Measurements from ENCODE around the gene KIF2A. TPM values are rescaled to one million over a fixed set of nuclear protein-coding genes. Genes with fewer than 3 reads are reported as not detected.

KIF2A gene
- total RNA-seq, 1 experiment from 2014 or later: 42.9 TPM

GRCh38 chr5:62315376-62316175 is 9.6 kb downstream of the KIF2A start:
- no peak overlapping the region for H3K9ac ChIP-seq (ENCODE audit: low read length)
- no peaks in the 10 kb centered on the region for H3K4me1 ChIP-seq (ENCODE audit: control insufficient read depth in 1 of 2, insufficient read depth in 2 of 2, low read length in 2 of 2)
- no peak overlapping the region for H3K27ac ChIP-seq (ENCODE audit: low read depth, low read length)
- no TSS peak for BruUV-seq (replicated peaks)
- H4K20me1 ChIP-seq (ENCODE audit: insufficient read depth): peaks cover 7% of the 10 kb centered on the region; the same call in 1 of the 2 replicates
- H3K79me2 ChIP-seq (ENCODE audit: insufficient read depth, low read length): peaks cover 95% of the 10 kb centered on the region
- TF ChIP-seq ZNF274 (IDR thresholded peaks at IDR 0.05; ENCODE audit: low read depth, low read length): no peak
- TF ChIP-seq RAD21 (IDR thresholded peaks at IDR 0.05; ENCODE audit: low read depth): no peak
- no peak for TF ChIP-seq EZH2phosphoT487 (IDR thresholded peaks at IDR 0.05; ENCODE audit: borderline replicate concordance)
- TF ChIP-seq CTCF (IDR thresholded peaks at IDR 0.05 in 2 of 3, conservative IDR thresholded peaks at IDR 0.05 in 1 of 3; ENCODE audit: borderline replicate concordance in 1 of 3, insufficient read depth in 1 of 3, low read depth in 2 of 3, low read length in 2 of 3): no peak
- TF ChIP-seq YY1 (IDR thresholded peaks at IDR 0.05; ENCODE audit: extremely low read depth, insufficient replicate concordance, low read depth, low read length): no peak
- TF ChIP-seq ZFX (IDR thresholded peaks at IDR 0.05): no peak
- POLR2A ChIA-PET: no interaction called here
- no peak overlapping the region for H3K4me2 ChIP-seq (ENCODE audit: low read length)
- no peaks in the 10 kb centered on the region for H3K27me3 ChIP-seq (ENCODE audit: insufficient read depth, low read length)
- no peak for DNase-seq (ENCODE audit: low read depth, low spot score)
- no peaks in the 10 kb centered on the region for H3K9me2 ChIP-seq (ENCODE audit: insufficient read depth)
- H3K4me3 ChIP-seq (replicated peaks in 1 of 2; ENCODE audit: low read depth in 1 of 2, low read length in 2 of 2): no peak overlapping the region
- H3K9me3 ChIP-seq (ENCODE audit: control insufficient read depth in 1 of 2, insufficient read depth in 1 of 2, low read depth in 1 of 2, low read length in 2 of 2): no peaks in the 10 kb centered on the region
- no peaks in the 10 kb centered on the region for H3K36me3 ChIP-seq (ENCODE audit: control insufficient read depth in 1 of 2, insufficient read depth in 2 of 2, low read length in 2 of 2)
- intact Hi-C loops (cut with micrococcal nuclease): no loop called here
- RAD21 ChIA-PET (ENCODE audit: low non-redundant PET in 1 of 2, low total read pairs in 2 of 2, uncharacterized antibody in 2 of 2, unreplicated experiment in 2 of 2): no interaction called here
- CTCF ChIA-PET: no interaction called here
- no peak for ATAC-seq
- H2AFZ ChIP-seq (ENCODE audit: low read depth, low read length, poor library complexity, severe bottlenecking): no peak overlapping the region

- TF ChIP-seq EZH2 (IDR thresholded peaks at IDR 0.05) (no peak), RAD21 (IDR thresholded peaks at IDR 0.05; ENCODE audit: low read depth) (no peak), JUND (IDR thresholded peaks at IDR 0.05) (no peak), EGR1 (IDR thresholded peaks at IDR 0.05; ENCODE audit: low read depth) (no peak), POLR2AphosphoS5 (IDR thresholded peaks at IDR 0.05; ENCODE audit: low read depth, low read length) (no peak), ZFX (IDR thresholded peaks at IDR 0.05) (no peak), CEBPB (IDR thresholded peaks at IDR 0.05; ENCODE audit: low read depth) (no peak)
- no peak overlapping the region for H3K4me3 ChIP-seq (replicated peaks in 1 of 2; ENCODE audit: low read depth in 1 of 2, low read length in 2 of 2)
- peaks cover 95% of the 10 kb centered on the region for H3K79me2 ChIP-seq (ENCODE audit: insufficient read depth, low read length)
- no peaks in the 10 kb centered on the region for H3K27me3 ChIP-seq (ENCODE audit: insufficient read depth, low read length)
- no peak for DNase-seq (ENCODE audit: low read depth, low spot score)
- H3K4me1 ChIP-seq (ENCODE audit: control insufficient read depth in 1 of 2, insufficient read depth in 2 of 2, low read length in 2 of 2): no peaks in the 10 kb centered on the region
- ATAC-seq: no peak
- H3K36me3 ChIP-seq (ENCODE audit: control insufficient read depth in 1 of 2, insufficient read depth in 2 of 2, low read length in 2 of 2): no peaks in the 10 kb centered on the region
- H3K9ac ChIP-seq (ENCODE audit: low read length): no peak overlapping the region
- no peaks in the 10 kb centered on the region for H3K9me2 ChIP-seq (ENCODE audit: insufficient read depth)
- ChIA-PET RAD21 (ENCODE audit: low non-redundant PET in 1 of 2, low total read pairs in 2 of 2, uncharacterized antibody in 2 of 2, unreplicated experiment in 2 of 2) (no interaction called here), POLR2A (no interaction called here), CTCF (no interaction called here)
- no peak overlapping the region for H3K4me2 ChIP-seq (ENCODE audit: low read length)
- intact Hi-C loops (cut with micrococcal nuclease): no loop called here
- H2AFZ ChIP-seq (ENCODE audit: low read depth, low read length, poor library complexity, severe bottlenecking): no peak overlapping the region
- no peak overlapping the region for H3K27ac ChIP-seq (ENCODE audit: low read depth, low read length)
- H3K9me3 ChIP-seq (ENCODE audit: control insufficient read depth in 1 of 2, insufficient read depth in 1 of 2, low read depth in 1 of 2, low read length in 2 of 2): no peaks in the 10 kb centered on the region
- H4K20me1 ChIP-seq (ENCODE audit: insufficient read depth): peaks cover 4% of the 10 kb centered on the region; the same call in 1 of the 2 replicates
- no TSS peak for BruUV-seq (replicated peaks)
Observed at GRCh38 chr5:62316176-62316502, 10.1 kb downstream of the KIF2A start.

Data from HCT116 (cell line).